ENCODE data around the gene PRKAA1.

Gene PRKAA1

DNA sequence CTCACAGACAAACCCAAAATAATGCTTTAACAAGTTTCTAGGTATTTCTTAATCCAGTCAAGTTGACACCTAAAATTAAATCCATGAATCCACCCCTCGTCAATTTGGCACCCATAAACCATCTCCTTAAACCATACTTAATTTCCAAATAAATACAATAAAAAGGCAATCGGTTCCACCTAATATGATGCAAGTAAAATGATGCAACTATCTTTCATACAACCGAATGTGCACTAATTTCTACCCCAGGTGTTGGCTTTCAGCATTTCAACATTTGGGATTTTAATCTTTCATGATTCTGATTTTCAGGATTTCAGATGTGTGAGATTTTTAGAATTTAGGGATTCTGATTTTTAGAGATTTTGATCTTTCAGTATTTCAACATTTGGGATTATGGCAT is 17.3 kb downstream of the PRKAA1 start:
- Histone ChIP-seq H4K20me1 (ENCODE audit: insufficient read depth, low read length, poor library complexity, severe bottlenecking) (peaks cover 71% of the 10 kb centered on the region), H3F3A (ENCODE audit: low read depth) (no peaks in the 10 kb centered on the region), H3K9me2 (replicated peaks; ENCODE audit: low read depth, low read length) (no peaks in the 10 kb centered on the region), H3K36me3 (ENCODE audit: insufficient read depth, low read length) (peaks cover 10% of the 10 kb centered on the region; the same call in 1 of the 2 replicates), H3K79me2 (ENCODE audit: insufficient read depth, low read length) (peaks cover 76% of the 10 kb centered on the region), H3K4me2 (ENCODE audit: low read depth, low read length, poor library complexity, severe bottlenecking) (no peak overlapping the region), H3K4me3 (ENCODE audit: low read length, poor library complexity, severe bottlenecking) (no peak overlapping the region), H2AFZ (ENCODE audit: low read length) (no peak overlapping the region), H3K9ac (ENCODE audit: low read depth, low read length, poor library complexity, severe bottlenecking) (no peak overlapping the region), H3K9me3 (ENCODE audit: insufficient read depth, low read depth, low read length) (no peaks in the 10 kb centered on the region), H3K27me3 (ENCODE audit: insufficient read depth, low read length, poor library complexity, severe bottlenecking) (no peaks in the 10 kb centered on the region), H3K4me1 (ENCODE audit: insufficient read depth, low read length, poor library complexity, severe bottlenecking) (peaks cover 14% of the 10 kb centered on the region)
- TF ChIP-seq EZH2phosphoT487 (IDR thresholded peaks at IDR 0.05; ENCODE audit: borderline replicate concordance): no peak
- TF ChIP-seq CTCF (conservative IDR thresholded peaks at IDR 0.05; ENCODE audit: low read length): no peak

DNA sequence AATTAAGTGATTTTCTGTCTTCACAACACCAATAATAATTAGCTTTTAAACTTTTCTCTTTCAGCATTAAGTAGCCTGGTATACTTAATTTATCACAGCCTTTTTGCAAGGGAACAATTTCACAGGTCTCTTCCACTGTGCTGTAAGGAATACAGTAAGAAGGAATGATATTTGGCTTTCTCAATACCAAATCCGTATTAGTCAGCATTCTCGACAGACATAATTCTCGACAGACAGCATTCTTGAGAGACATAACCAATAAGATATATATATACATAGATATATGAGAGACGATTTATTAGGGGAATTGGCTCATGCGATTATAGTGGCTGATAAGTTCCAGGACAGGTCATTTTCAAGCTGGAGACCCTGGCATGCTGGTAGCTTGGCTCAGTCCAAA is 18.0 kb downstream of the PRKAA1 start:
- H4K20me1 ChIP-seq (ENCODE audit: insufficient read depth, low read length, poor library complexity, severe bottlenecking): peaks cover 66% of the 10 kb centered on the region
- H3K4me1 ChIP-seq (ENCODE audit: insufficient read depth, low read length, poor library complexity, severe bottlenecking): peaks cover 17% of the 10 kb centered on the region
- no peak overlapping the region for H3K4me3 ChIP-seq (ENCODE audit: low read length, poor library complexity, severe bottlenecking)
- no peak overlapping the region for H3K9ac ChIP-seq (ENCODE audit: low read depth, low read length, poor library complexity, severe bottlenecking)
- peaks cover 16% of the 10 kb centered on the region for H3K36me3 ChIP-seq (ENCODE audit: insufficient read depth, low read length)
- H3F3A ChIP-seq (ENCODE audit: low read depth): no peaks in the 10 kb centered on the region
- no peaks in the 10 kb centered on the region for H3K9me3 ChIP-seq (ENCODE audit: insufficient read depth, low read depth, low read length)
- no peak overlapping the region for H2AFZ ChIP-seq (ENCODE audit: low read length)
- peaks cover 70% of the 10 kb centered on the region for H3K79me2 ChIP-seq (ENCODE audit: insufficient read depth, low read length)
- no peak overlapping the region for H3K4me2 ChIP-seq (ENCODE audit: low read depth, low read length, poor library complexity, severe bottlenecking)
- H3K9me2 ChIP-seq (replicated peaks; ENCODE audit: low read depth, low read length): no peaks in the 10 kb centered on the region
- H3K27me3 ChIP-seq (ENCODE audit: insufficient read depth, low read length, poor library complexity, severe bottlenecking): no peaks in the 10 kb centered on the region
- TF ChIP-seq CTCF (conservative IDR thresholded peaks at IDR 0.05; ENCODE audit: low read length) (no peak), EZH2phosphoT487 (IDR thresholded peaks at IDR 0.05; ENCODE audit: borderline replicate concordance) (no peak)

- no peak overlapping the region for H3K4me3 ChIP-seq (ENCODE audit: low read length, poor library complexity, severe bottlenecking)
- H3F3A ChIP-seq (ENCODE audit: low read depth): no peaks in the 10 kb centered on the region
- H3K9me2 ChIP-seq (replicated peaks; ENCODE audit: low read depth, low read length): no peaks in the 10 kb centered on the region
- peaks cover 23% of the 10 kb centered on the region for H3K36me3 ChIP-seq (ENCODE audit: insufficient read depth, low read length)
- peaks cover 60% of the 10 kb centered on the region for H4K20me1 ChIP-seq (ENCODE audit: insufficient read depth, low read length, poor library complexity, severe bottlenecking)
- no peaks in the 10 kb centered on the region for H3K27me3 ChIP-seq (ENCODE audit: insufficient read depth, low read length, poor library complexity, severe bottlenecking)
- peaks cover 63% of the 10 kb centered on the region for H3K79me2 ChIP-seq (ENCODE audit: insufficient read depth, low read length)
- TF ChIP-seq EZH2phosphoT487 (IDR thresholded peaks at IDR 0.05; ENCODE audit: borderline replicate concordance) (no peak), CTCF (conservative IDR thresholded peaks at IDR 0.05; ENCODE audit: low read length) (no peak)
- H3K9ac ChIP-seq (ENCODE audit: low read depth, low read length, poor library complexity, severe bottlenecking): no peak overlapping the region
- no peaks in the 10 kb centered on the region for H3K9me3 ChIP-seq (ENCODE audit: insufficient read depth, low read depth, low read length)
- H3K4me1 ChIP-seq (ENCODE audit: insufficient read depth, low read length, poor library complexity, severe bottlenecking): peaks cover 17% of the 10 kb centered on the region
- no peak overlapping the region for H2AFZ ChIP-seq (ENCODE audit: low read length)
- H3K4me2 ChIP-seq (ENCODE audit: low read depth, low read length, poor library complexity, severe bottlenecking): no peak overlapping the region
These were observed 18.6 kb downstream of the PRKAA1 start for GRCh38 chr5:40779561-40779960.

All from Loucy (cell line).